Thoracic aorta (tissue), 2 donors: ENCODE data around the gene RHCE. TPM values are rescaled to one million over a fixed set of nuclear protein-coding genes. Genes with fewer than 3 reads are reported as not detected.
"Not testable (repeated sequence)": the region's sequence is repeated elsewhere in the genome, so short reads cannot be mapped to it uniquely, and the experiment has no call there.

ENCODE experiments used
- ATAC-seq: fragments of 150-250 bp; one replicate; pipeline ENCODE4 v1.8.0; 2017; ENCODE audit warnings: low read depth; ENCODE audit not compliant: insufficient number of reproducible peaks, low FRiP score
- DNase-seq: peaks from one replicate; pipeline ENCODE4 v3.0.0-alpha.2; 2020; ENCODE audit warnings: low spot score
- H3K27ac ChIP-seq, 2 donors: fragments of 200-600 bp; sonication (generic); 1 replicate in 1 of 2; 2 replicates in 1 of 2; pipeline ENCODE4 v1.5.1; 2016; ENCODE audit warnings: mild to moderate bottlenecking in 2 of 2, moderate library complexity in 2 of 2
- H3K27me3 ChIP-seq: fragments of 200-600 bp; sonication (generic); replicated peaks from 2 replicates; pipeline ENCODE4 v1.6.0; 2016; ENCODE audit warnings: mild to moderate bottlenecking; ENCODE audit not compliant: insufficient read depth
- H3K36me3 ChIP-seq: fragments of 200-600 bp; sonication (generic); one replicate; pipeline ENCODE4 v1.5.1; 2016
- H3K4me1 ChIP-seq, 2 donors: fragments of 200-600 bp; sonication (generic); 1 replicate in 1 of 2; 2 replicates in 1 of 2; pipeline versions ENCODE4 v1.5.1 to v1.6.0; 2016; ENCODE audit warnings: low read depth in 2 of 2, mild to moderate bottlenecking in 1 of 2; ENCODE audit not compliant: control insufficient read depth in 1 of 2
- H3K4me3 ChIP-seq: fragments of 200-600 bp; sonication (generic); 2 replicates; pipeline ENCODE4 v1.5.1; 2016; ENCODE audit warnings: mild to moderate bottlenecking
- H3K9me3 ChIP-seq: fragments of 200-600 bp; sonication (generic); 2 replicates; pipeline ENCODE4 v1.5.1; 2016
- CTCF ChIP-seq: fragments of 200-600 bp; sonication (generic); IDR thresholded peaks from one replicate; pipeline ENCODE4 v1.5.1; 2019; ENCODE audit warnings: antibody characterized with exemption
- total RNA-seq, 2 donors: library from RNA; depleted of rRNA; stranded (reverse); fragments of >200 nt; gene quantifications; one replicate each; pipeline versions ENCODE4 v1.1.0 to v1.2.3, GENCODE V29; 2016

The RHCE gene
- total RNA-seq, 2 donors from 2014 or later: not detected

- TF ChIP-seq CTCF: no peak
- no peak for ATAC-seq
- H3K4me1 ChIP-seq: peaks cover 7 to 18% of the 10 kb centered on the region in 2 donors
These were observed 8.0 kb upstream of the RHCE start for GRCh38 chr1:25428475-25429166.

GRCh38 chr1:25427696-25428095 lies 7.1 kb upstream of the RHCE start:
- ATAC-seq: no peak
- no peak for TF ChIP-seq CTCF

More at GRCh38 chr1:25428475-25429166, 8.0 kb upstream of the RHCE start:
- Histone ChIP-seq H3K4me3 (no peak overlapping the region), H3K36me3 (no peaks in the 10 kb centered on the region), H3K27me3 (no peaks in the 10 kb centered on the region), H3K27ac (no peak overlapping the region), H3K9me3 (no peaks in the 10 kb centered on the region)
- no peak for DNase-seq

GRCh38 chr1:25425098-25426085 lies 4.8 kb upstream of the RHCE start:
- Histone ChIP-seq H3K36me3 (no peaks in the 10 kb centered on the region), H3K27me3 (no peaks in the 10 kb centered on the region), H3K4me3 (no peak overlapping the region), H3K4me1 (no peaks in the 10 kb centered on the region), H3K27ac (no peak overlapping the region), H3K9me3 (no peaks in the 10 kb centered on the region)
- DNase-seq (no peak), ATAC-seq (no peak)
- no peak for TF ChIP-seq CTCF

More at GRCh38 chr1:25427696-25428095, 7.1 kb upstream of the RHCE start:
- DNase-seq: no peak
- no peak overlapping the region for H3K4me3 ChIP-seq
- H3K36me3 ChIP-seq: no peaks in the 10 kb centered on the region
- no peak overlapping the region for H3K27ac ChIP-seq
- H3K4me1 ChIP-seq: peaks cover 0 to 9% of the 10 kb centered on the region in 2 donors
- H3K27me3 ChIP-seq: no peaks in the 10 kb centered on the region
- no peaks in the 10 kb centered on the region for H3K9me3 ChIP-seq

- H3K4me1 ChIP-seq, H3K9me3 ChIP-seq, H3K36me3 ChIP-seq, H3K4me3 ChIP-seq, H3K27ac ChIP-seq, ATAC-seq, H3K27me3 ChIP-seq, DNase-seq: not testable (repeated sequence)
These were observed 2.6 kb upstream of the RHCE start for GRCh38 chr1:25423206-25423605.

GRCh38 chr1:25419339-25419738 lies 1.3 kb downstream of the RHCE start:
- H3K36me3 ChIP-seq, H3K4me1 ChIP-seq, H3K27ac ChIP-seq, H3K4me3 ChIP-seq, ATAC-seq, DNase-seq, H3K27me3 ChIP-seq, H3K9me3 ChIP-seq: not testable (repeated sequence)

- not testable (repeated sequence) for H3K4me1 ChIP-seq, ATAC-seq, H3K9me3 ChIP-seq, H3K27me3 ChIP-seq, DNase-seq, H3K4me3 ChIP-seq, H3K27ac ChIP-seq, H3K36me3 ChIP-seq
These were observed 3.3 kb downstream of the RHCE start for GRCh38 chr1:25417280-25417679.

GRCh38 chr1:25414578-25414977 lies 6.0 kb downstream of the RHCE start:
- ATAC-seq, H3K4me3 ChIP-seq, H3K27ac ChIP-seq: not testable (repeated sequence)

GRCh38 chr1:25414157-25414556 lies 6.5 kb downstream of the RHCE start:
- H3K27ac ChIP-seq, ATAC-seq, H3K4me1 ChIP-seq, H3K27me3 ChIP-seq, H3K36me3 ChIP-seq, DNase-seq, H3K9me3 ChIP-seq, H3K4me3 ChIP-seq: not testable (repeated sequence)

More at GRCh38 chr1:25414578-25414977, 6.0 kb downstream of the RHCE start:
- not testable (repeated sequence) for H3K27me3 ChIP-seq, DNase-seq, H3K36me3 ChIP-seq, H3K4me1 ChIP-seq, H3K9me3 ChIP-seq

- not testable (repeated sequence) for H3K4me3 ChIP-seq, DNase-seq, H3K9me3 ChIP-seq, H3K27ac ChIP-seq, H3K27me3 ChIP-seq, H3K4me1 ChIP-seq, ATAC-seq, H3K36me3 ChIP-seq
These were observed 7.6 kb downstream of the RHCE start for GRCh38 chr1:25412872-25413623.
